H9 (cell line): ENCODE measurements around the gene NECAB3. TPM values are rescaled to one million over a fixed set of nuclear protein-coding genes. Genes with fewer than 3 reads are reported as not detected.

Experiments
- DNase-seq: peaks from one replicate; pipeline ENCODE4 v3.0.0-alpha.2; 2017
- H2AFZ ChIP-seq: one replicate; pipeline ENCODE4 v1.6.1; 2013; ENCODE audit warnings: mild to moderate bottlenecking, low read length, control low read depth, moderate library complexity
- H2AK5ac ChIP-seq: 2 replicates; pipeline ENCODE4 v1.6.1; 2013; ENCODE audit warnings: low read length, control low read depth, mixed read lengths; ENCODE audit not compliant: insufficient read length
- H2BK120ac ChIP-seq: one replicate; pipeline ENCODE4 v1.6.1; 2013; ENCODE audit warnings: low read depth, mild to moderate bottlenecking, low read length, control low read depth, inconsistent platforms; ENCODE audit not compliant: poor library complexity, severe bottlenecking
- H2BK12ac ChIP-seq: 2 replicates; pipeline ENCODE4 v1.6.1; 2013; ENCODE audit warnings: low read length, control low read depth, mixed read lengths, low read depth; ENCODE audit not compliant: insufficient read length
- H2BK15ac ChIP-seq: 2 replicates; pipeline ENCODE4 v1.6.1; 2013; ENCODE audit warnings: low read depth, low read length, control low read depth
- H2BK20ac ChIP-seq: one replicate; pipeline ENCODE4 v1.6.1; 2013; ENCODE audit warnings: low read depth, mild to moderate bottlenecking, low read length, control low read depth, inconsistent platforms; ENCODE audit not compliant: poor library complexity, severe bottlenecking
- H2BK5ac ChIP-seq: 2 replicates; pipeline ENCODE4 v1.6.1; 2013; ENCODE audit warnings: low read length, control low read depth, mixed read lengths; ENCODE audit not compliant: insufficient read length
- H3K14ac ChIP-seq: 2 replicates; pipeline ENCODE4 v1.6.1; 2013; ENCODE audit warnings: low read length, control low read depth; ENCODE audit not compliant: insufficient read depth
- H3K18ac ChIP-seq: 2 replicates; pipeline ENCODE4 v1.6.1; 2013; ENCODE audit warnings: low read depth, mild to moderate bottlenecking, mixed read lengths, low read length, control low read depth; ENCODE audit not compliant: insufficient read length
- H3K23ac ChIP-seq: 2 replicates; pipeline ENCODE4 v1.6.1; 2013; ENCODE audit warnings: low read length, control low read depth, mixed read lengths, low read depth; ENCODE audit not compliant: insufficient read length
- H3K23me2 ChIP-seq: 2 replicates; pipeline ENCODE4 v1.6.1; 2013; ENCODE audit warnings: low read depth, mild to moderate bottlenecking, mixed read lengths, low read length, control low read depth; ENCODE audit not compliant: insufficient read length, poor library complexity, severe bottlenecking
- H3K27ac ChIP-seq: 2 replicates; pipeline ENCODE4 v1.5.1; 2013; ENCODE audit warnings: low read length, control low read depth, mixed read lengths, low read depth; ENCODE audit not compliant: insufficient read length
- H3K27me3 ChIP-seq: 2 replicates; pipeline ENCODE4 v1.6.1; 2013; ENCODE audit warnings: low read length, control low read depth, inconsistent platforms; ENCODE audit not compliant: insufficient read depth
- H3K4ac ChIP-seq: 2 replicates; pipeline ENCODE4 v1.6.1; 2013; ENCODE audit warnings: low read depth, mild to moderate bottlenecking, control low read depth, inconsistent platforms, low read length, moderate library complexity
- H3K4me1 ChIP-seq: 2 replicates; pipeline ENCODE4 v1.6.1; 2013; ENCODE audit warnings: low read length, control low read depth, inconsistent platforms; ENCODE audit not compliant: insufficient read depth
- H3K4me2 ChIP-seq: 2 replicates; pipeline ENCODE4 v1.6.1; 2013; ENCODE audit warnings: low read length, control low read depth, mixed read lengths; ENCODE audit not compliant: insufficient read length, insufficient read depth
- H3K56ac ChIP-seq: 2 replicates; pipeline ENCODE4 v1.6.1; 2013; ENCODE audit warnings: low read depth, mild to moderate bottlenecking, mixed read lengths, low read length, control low read depth; ENCODE audit not compliant: insufficient read length
- H3K79me1 ChIP-seq: 2 replicates; pipeline ENCODE4 v1.6.1; 2013; ENCODE audit warnings: low read depth, mild to moderate bottlenecking, moderate library complexity, low read length, control low read depth, inconsistent platforms; ENCODE audit not compliant: insufficient read depth, poor library complexity, severe bottlenecking
- H3K79me2 ChIP-seq: 2 replicates; pipeline ENCODE4 v1.6.1; 2013; ENCODE audit warnings: low read length, control low read depth, inconsistent platforms; ENCODE audit not compliant: insufficient read depth
- H3K9ac ChIP-seq: 2 replicates; pipeline ENCODE4 v1.6.1; 2013; ENCODE audit warnings: low read length, control low read depth, mixed read lengths; ENCODE audit not compliant: insufficient read length; ENCODE audit errors: extremely low read depth
- H3K9me3 ChIP-seq: one replicate; pipeline ENCODE4 v1.6.1; 2013; ENCODE audit warnings: low read depth, low read length, inconsistent platforms; ENCODE audit not compliant: control insufficient read depth
- H3T11ph ChIP-seq: one replicate; pipeline ENCODE4 v1.6.1; 2013; ENCODE audit warnings: mild to moderate bottlenecking, low read length, control low read depth, inconsistent platforms
- H4K20me1 ChIP-seq: one replicate; pipeline ENCODE4 v1.6.1; 2013; ENCODE audit not compliant: control insufficient read depth, insufficient read length, insufficient read depth
- H4K5ac ChIP-seq: 2 replicates; pipeline ENCODE4 v1.6.1; 2013; ENCODE audit warnings: low read depth, mild to moderate bottlenecking, mixed read lengths, low read length, control low read depth; ENCODE audit not compliant: insufficient read length
- H4K8ac ChIP-seq: replicated peaks from 2 replicates; pipeline ENCODE4 v1.6.1; 2013; ENCODE audit warnings: low read length, control low read depth, mixed read lengths, low read depth; ENCODE audit not compliant: insufficient read length
- H4K91ac ChIP-seq: 2 replicates; pipeline ENCODE4 v1.6.1; 2013; ENCODE audit warnings: low read depth, mild to moderate bottlenecking, moderate library complexity, mixed read lengths, low read length, control low read depth; ENCODE audit not compliant: insufficient read length
- H3K27ac Mint-ChIP-seq, 3 experiments: 2 replicates in 2 of 3; 3 replicates in 1 of 3; pipeline ENCODE4 v1.8.0; 2020 to 2021; ENCODE audit warnings: mixed read lengths in 3 of 3, mild to moderate bottlenecking in 1 of 3, moderate library complexity in 1 of 3
- H3K27me3 Mint-ChIP-seq: 2 replicates; pipeline ENCODE4 v1.8.0; 2021; ENCODE audit warnings: low read depth, mild to moderate bottlenecking, moderate library complexity, mixed read lengths
- H3K36me3 Mint-ChIP-seq, 3 experiments: 2 replicates in 2 of 3; 3 replicates in 1 of 3; pipeline ENCODE4 v1.8.0; 2020 to 2021; ENCODE audit warnings: low read depth in 3 of 3, mixed read lengths in 3 of 3; ENCODE audit not compliant: insufficient read depth in 1 of 3
- H3K4me1 Mint-ChIP-seq, 2 experiments: 2 replicates each; pipeline ENCODE4 v1.8.0; 2020; ENCODE audit warnings: mixed read lengths in 2 of 2
- H3K4me3 Mint-ChIP-seq, 2 experiments: 2 replicates in 1 of 2; 3 replicates in 1 of 2; pipeline ENCODE4 v1.8.0; 2020 to 2021; ENCODE audit warnings: mild to moderate bottlenecking in 2 of 2, mixed read lengths in 2 of 2, moderate library complexity in 1 of 2
- H3K9me3 Mint-ChIP-seq, 2 experiments: 2 replicates in 1 of 2; 3 replicates in 1 of 2; pipeline ENCODE4 v1.8.0; 2020; ENCODE audit warnings: mild to moderate bottlenecking in 2 of 2, mixed read lengths in 2 of 2, moderate library complexity in 1 of 2
- WGBS: extraction: QIAGEN DNeasy Blood & Tissue Kit; methylation state at CpG from one replicate; pipeline ENCODE4 v1.1.7; 2013; ENCODE audit warnings: missing lambda C conversion rate, low lambda C conversion rate, mixed read lengths; ENCODE audit not compliant: insufficient read length; ENCODE audit errors: extremely low coverage; 5-methylcytosine and 5-hydroxymethylcytosine counted together
- total RNA-seq: library from RNA; stranded (reverse); gene quantifications from 2 replicates; pipeline ENCODE4 v1.2.1, GENCODE V29; 2021
- TF ChIP-seq, protein P1 (sequence below): fragments of 200-600 bp; sonication (generic); conservative IDR thresholded peaks from 3 replicates; pipeline ENCODE4 v1.8.0; 2021; ENCODE audit warnings: antibody characterized with exemption, mild to moderate bottlenecking

The NECAB3 gene
- total RNA-seq, 1 experiment from 2014 or later, result 57.7 TPM

DNA sequence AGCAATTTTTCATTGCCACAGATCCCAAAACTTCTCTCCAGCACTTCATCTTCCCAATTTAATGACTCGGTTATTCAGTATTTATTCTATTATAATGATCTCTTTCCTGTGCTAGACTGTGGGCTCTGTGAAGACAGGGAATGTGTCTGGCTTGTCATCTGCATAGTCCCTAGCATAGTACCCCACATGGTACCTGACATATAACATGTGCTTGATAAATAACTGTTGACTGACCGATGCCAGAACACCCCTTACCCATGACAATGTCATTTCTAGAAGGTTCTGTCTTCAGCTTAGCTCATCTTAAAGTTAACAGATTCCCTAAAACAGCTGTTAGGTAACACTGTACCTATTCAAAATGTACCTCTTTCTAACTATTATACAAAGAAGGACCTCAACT is 42.3 kb upstream of the NECAB3 start:
- H3K18ac ChIP-seq, result no peak overlapping the region
- H3K27me3 ChIP-seq, result no peaks in the 10 kb centered on the region
- no peaks in the 10 kb centered on the region for H3K4me1 ChIP-seq
- no peak overlapping the region for H2BK120ac ChIP-seq
- H3K9ac ChIP-seq, result no peak overlapping the region
- H3K27ac ChIP-seq, result no peak overlapping the region
- no peak overlapping the region for H2BK20ac ChIP-seq
- TF ChIP-seq, protein P1, sequence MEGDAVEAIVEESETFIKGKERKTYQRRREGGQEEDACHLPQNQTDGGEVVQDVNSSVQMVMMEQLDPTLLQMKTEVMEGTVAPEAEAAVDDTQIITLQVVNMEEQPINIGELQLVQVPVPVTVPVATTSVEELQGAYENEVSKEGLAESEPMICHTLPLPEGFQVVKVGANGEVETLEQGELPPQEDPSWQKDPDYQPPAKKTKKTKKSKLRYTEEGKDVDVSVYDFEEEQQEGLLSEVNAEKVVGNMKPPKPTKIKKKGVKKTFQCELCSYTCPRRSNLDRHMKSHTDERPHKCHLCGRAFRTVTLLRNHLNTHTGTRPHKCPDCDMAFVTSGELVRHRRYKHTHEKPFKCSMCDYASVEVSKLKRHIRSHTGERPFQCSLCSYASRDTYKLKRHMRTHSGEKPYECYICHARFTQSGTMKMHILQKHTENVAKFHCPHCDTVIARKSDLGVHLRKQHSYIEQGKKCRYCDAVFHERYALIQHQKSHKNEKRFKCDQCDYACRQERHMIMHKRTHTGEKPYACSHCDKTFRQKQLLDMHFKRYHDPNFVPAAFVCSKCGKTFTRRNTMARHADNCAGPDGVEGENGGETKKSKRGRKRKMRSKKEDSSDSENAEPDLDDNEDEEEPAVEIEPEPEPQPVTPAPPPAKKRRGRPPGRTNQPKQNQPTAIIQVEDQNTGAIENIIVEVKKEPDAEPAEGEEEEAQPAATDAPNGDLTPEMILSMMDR, result no peak
- no peak overlapping the region for H4K5ac ChIP-seq
- no peaks in the 10 kb centered on the region for H3K79me2 ChIP-seq
- H2AK5ac ChIP-seq, result no peak overlapping the region
- H2BK5ac ChIP-seq, result no peak overlapping the region
- H3K9me3 ChIP-seq, result no peaks in the 10 kb centered on the region
- no peaks in the 10 kb centered on the region for H3K79me1 ChIP-seq
- no peak overlapping the region for H3K4me2 ChIP-seq
- no peak overlapping the region for H3K23ac ChIP-seq
- peaks cover 0 to 2% (median 0%) of the 10 kb centered on the region in 3 experiments; a peak in 2 of 7 replicates for H3K36me3 Mint-ChIP-seq
- no peak for DNase-seq
- H3K4me1 Mint-ChIP-seq, result peaks cover 3 to 5% of the 10 kb centered on the region in 2 experiments; a peak in 1 of 4 replicates
- H3K56ac ChIP-seq, result no peak overlapping the region
- H4K91ac ChIP-seq, result no peak overlapping the region
- no peak overlapping the region for H3K4ac ChIP-seq
- H3K14ac ChIP-seq, result no peak overlapping the region
- WGBS, result no CpG with 5 or more reads among the region's 2 CpGs
- H3K27me3 Mint-ChIP-seq, result peaks cover 7% of the 10 kb centered on the region
- H4K8ac ChIP-seq, result no peak overlapping the region
- H3T11ph ChIP-seq, result no peak overlapping the region
- no peak overlapping the region for H2AFZ ChIP-seq
- H3K9me3 Mint-ChIP-seq, result no peaks in the 10 kb centered on the region; a peak in 2 of 5 replicates
- H4K20me1 ChIP-seq, result no peaks in the 10 kb centered on the region
- no peak overlapping the region for H3K4me3 Mint-ChIP-seq
- H2BK15ac ChIP-seq, result no peak overlapping the region
- H2BK12ac ChIP-seq, result no peak overlapping the region
- H3K27ac Mint-ChIP-seq, result no peak overlapping the region
- H3K23me2 ChIP-seq, result peaks cover 7% of the 10 kb centered on the region
